GM12865 (cell line): ENCODE measurements around the gene ATP8A2.

Experiments used
- DNase-seq: peaks from one replicate; pipeline ENCODE4 v3.0.0; 2010; ENCODE audit warnings: low read depth
- H3K4me3 ChIP-seq: 2 replicates; pipeline ENCODE4 v1.5.1; 2011; ENCODE audit warnings: mild to moderate bottlenecking, low read depth, low read length, control low read depth
- TF ChIP-seq, protein P1 (sequence below): IDR thresholded peaks from 2 replicates; pipeline ENCODE4 v1.5.1; 2011; ENCODE audit warnings: low read length, control low read depth, low read depth, inconsistent platforms; ENCODE audit not compliant: insufficient read depth; ENCODE audit errors: missing control alignments

The ATP8A2 gene

DNA sequence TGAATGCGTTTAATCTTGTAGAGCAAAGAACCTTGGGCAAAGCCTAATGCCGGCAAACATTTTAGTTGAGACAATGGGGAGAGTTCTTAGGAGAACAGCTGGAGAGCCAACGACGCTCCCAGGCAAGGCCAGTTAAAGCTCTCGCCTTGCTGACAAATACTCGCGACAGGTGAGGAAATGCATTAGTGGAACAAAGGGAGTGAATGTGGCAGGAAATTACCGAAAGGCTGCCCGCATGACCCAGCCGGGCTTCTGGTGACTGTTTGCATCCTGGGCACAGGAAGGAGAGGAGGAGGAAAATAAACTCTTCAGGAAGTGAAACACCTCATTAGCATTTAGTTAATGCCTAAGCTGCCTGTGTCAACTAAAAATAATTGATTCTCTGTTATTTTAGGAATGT, 605.4 kb downstream of the ATP8A2 start:
- TF ChIP-seq, protein P1, sequence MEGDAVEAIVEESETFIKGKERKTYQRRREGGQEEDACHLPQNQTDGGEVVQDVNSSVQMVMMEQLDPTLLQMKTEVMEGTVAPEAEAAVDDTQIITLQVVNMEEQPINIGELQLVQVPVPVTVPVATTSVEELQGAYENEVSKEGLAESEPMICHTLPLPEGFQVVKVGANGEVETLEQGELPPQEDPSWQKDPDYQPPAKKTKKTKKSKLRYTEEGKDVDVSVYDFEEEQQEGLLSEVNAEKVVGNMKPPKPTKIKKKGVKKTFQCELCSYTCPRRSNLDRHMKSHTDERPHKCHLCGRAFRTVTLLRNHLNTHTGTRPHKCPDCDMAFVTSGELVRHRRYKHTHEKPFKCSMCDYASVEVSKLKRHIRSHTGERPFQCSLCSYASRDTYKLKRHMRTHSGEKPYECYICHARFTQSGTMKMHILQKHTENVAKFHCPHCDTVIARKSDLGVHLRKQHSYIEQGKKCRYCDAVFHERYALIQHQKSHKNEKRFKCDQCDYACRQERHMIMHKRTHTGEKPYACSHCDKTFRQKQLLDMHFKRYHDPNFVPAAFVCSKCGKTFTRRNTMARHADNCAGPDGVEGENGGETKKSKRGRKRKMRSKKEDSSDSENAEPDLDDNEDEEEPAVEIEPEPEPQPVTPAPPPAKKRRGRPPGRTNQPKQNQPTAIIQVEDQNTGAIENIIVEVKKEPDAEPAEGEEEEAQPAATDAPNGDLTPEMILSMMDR: no peak
- no peak overlapping the region for H3K4me3 ChIP-seq
- no peak for DNase-seq

DNA sequence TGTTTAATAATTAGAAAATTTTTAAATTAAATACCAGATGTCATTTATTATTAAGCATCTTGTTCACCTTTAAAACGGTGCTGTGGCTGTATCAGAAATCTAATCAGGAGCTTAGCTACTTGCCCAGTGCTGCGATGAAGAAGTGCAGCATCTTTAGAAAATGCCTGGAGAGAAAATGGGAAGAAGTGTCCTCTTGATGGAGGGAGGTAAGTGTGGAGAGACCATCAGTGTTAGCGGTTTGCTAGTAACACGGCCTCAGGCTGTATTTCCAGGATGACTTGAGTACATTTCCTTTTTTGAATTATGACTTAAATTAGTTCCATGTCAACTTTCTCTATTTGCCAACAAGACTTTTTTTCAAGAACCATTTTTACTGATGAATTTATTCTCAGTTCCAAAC, 605.9 kb downstream of the ATP8A2 start:
- no peak overlapping the region for H3K4me3 ChIP-seq
- DNase-seq: no peak
- TF ChIP-seq, protein P1: no peak

DNA sequence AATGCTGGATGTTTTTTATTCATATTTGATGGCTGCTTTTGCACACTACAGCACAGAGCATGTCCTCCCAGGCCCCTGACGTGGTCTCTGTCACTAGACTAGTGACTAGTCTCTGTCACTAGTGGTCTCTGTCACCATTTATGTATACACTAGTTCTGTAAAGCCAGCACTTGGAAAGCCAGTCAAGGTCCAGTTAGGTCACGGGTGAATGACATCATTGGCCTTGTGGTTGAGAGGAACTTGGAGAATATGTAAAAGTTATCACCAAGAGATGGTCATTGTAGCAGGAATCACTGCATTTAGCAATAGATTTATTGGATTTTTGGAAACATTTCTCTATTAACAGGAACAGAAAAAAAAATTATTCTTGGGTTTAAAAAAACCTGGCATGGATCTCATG, 607.2 kb downstream of the ATP8A2 start:
- DNase-seq: no peak

DNA sequence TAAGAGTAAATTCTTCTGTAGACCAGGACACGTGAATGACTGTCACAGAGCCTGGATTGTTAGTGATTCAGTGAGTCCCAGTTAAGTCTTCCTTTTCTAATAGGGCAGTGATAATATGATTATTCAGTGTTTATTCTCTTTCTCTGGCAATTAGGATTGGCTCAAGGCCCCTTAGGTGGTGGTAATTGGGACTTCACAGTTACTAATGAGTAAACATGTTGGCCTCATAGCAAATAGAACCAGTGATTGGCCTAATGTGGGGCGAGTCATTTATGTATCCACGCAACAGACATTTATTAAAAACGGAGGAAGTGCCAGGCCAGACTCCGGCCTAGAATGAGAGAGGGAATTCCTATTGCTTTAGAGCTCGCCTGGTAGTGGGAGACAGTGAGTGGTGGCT, 607.6 kb downstream of the ATP8A2 start:
- no peak overlapping the region for H3K4me3 ChIP-seq
- TF ChIP-seq, protein P1: no peak
- no peak for DNase-seq

More for the DNA sequence above, 607.2 kb downstream of the ATP8A2 start:
- no peak overlapping the region for H3K4me3 ChIP-seq
- TF ChIP-seq, protein P1: no peak

DNA sequence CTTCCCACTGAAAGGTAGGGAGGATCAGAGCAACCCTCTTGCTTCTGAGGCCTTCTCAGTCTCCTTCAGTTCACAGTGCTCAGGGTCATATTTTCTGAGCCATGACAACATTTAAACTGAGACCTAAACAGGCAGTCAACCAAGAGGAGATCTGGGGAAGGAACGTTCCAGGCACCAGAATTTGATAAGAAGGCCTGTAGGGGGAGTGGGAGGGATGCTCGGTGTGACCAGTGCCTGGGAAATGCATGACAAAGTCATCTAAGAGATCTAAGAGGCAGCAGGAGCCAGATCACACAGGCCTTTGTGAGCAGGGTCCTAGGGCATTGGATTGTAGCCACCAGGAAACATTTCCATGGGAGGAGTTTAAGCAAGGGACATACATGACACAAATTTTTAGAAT, 608.5 kb downstream of the ATP8A2 start:
- no peak overlapping the region for H3K4me3 ChIP-seq
- no peak for DNase-seq
- TF ChIP-seq, protein P1: peak; percentile 2

DNA sequence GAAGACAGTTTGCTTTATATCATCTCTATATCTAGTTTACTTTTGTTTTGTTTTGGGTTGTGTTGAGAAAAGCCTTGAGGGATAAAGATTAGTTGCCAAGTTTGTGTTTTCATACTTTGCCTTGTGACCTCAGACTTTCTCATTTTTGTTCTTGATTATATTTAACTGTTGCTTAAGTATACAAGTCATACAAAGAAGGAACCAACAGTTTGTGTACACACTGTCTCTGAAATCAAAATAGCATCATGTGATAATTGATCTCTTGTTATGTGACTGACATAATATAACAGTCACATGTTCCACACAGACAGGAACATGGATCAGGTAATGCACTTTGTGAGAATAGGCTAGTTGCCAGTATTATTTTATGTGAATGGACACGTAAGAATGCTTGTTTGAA, 609.3 kb downstream of the ATP8A2 start:
- TF ChIP-seq, protein P1: no peak
- no peak overlapping the region for H3K4me3 ChIP-seq
- no peak for DNase-seq

DNA sequence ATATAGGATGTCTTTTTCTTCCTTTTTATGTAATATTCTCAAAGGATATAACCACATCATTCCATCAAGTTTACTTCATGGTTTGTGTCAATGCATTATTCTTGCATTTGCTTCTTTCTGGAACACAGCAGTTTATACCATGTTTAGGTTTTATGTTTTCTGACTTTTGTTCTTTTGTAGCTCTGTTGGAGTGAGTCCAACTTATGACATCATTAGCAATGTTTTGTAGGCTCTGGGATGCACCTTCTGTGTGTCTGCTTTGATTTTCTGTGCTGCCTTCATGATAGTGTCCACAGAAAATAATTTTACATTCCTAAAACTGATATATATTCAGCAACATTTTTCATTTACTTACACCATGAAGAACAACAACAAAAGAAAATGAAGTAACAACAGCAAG, 611.1 kb downstream of the ATP8A2 start:
- TF ChIP-seq, protein P1: no peak
- H3K4me3 ChIP-seq: no peak overlapping the region
- DNase-seq: no peak
